Loucy (cell line): Measurements from ENCODE around the gene RRP1B.

ENCODE experiments used
- H2AFZ ChIP-seq: fragments of 200-600 bp; sonication (generic); 2 replicates; pipeline ENCODE4 v1.6.0; 2016; ENCODE audit warnings: antibody characterized with exemption, mild to moderate bottlenecking, low read length, moderate library complexity
- H3F3A ChIP-seq: fragments of 200-600 bp; 2 replicates; pipeline ENCODE4 v1.6.0; 2016; ENCODE audit warnings: antibody characterized with exemption, low read depth, mild to moderate bottlenecking
- H3K27me3 ChIP-seq: fragments of 200-600 bp; sonication (generic); 2 replicates; pipeline ENCODE4 v1.6.1; 2014; ENCODE audit warnings: low read length, mild to moderate bottlenecking; ENCODE audit not compliant: insufficient read depth, poor library complexity, severe bottlenecking
- H3K36me3 ChIP-seq: fragments of 200-600 bp; sonication (generic); 2 replicates; pipeline ENCODE4 v1.6.1; 2016; ENCODE audit warnings: low read length; ENCODE audit not compliant: insufficient read depth
- H3K4me1 ChIP-seq: fragments of 200-600 bp; sonication (generic); 2 replicates; pipeline ENCODE4 v1.5.1; 2014; ENCODE audit warnings: low read length, mild to moderate bottlenecking; ENCODE audit not compliant: insufficient read depth, poor library complexity, severe bottlenecking
- H3K4me2 ChIP-seq: fragments of 200-600 bp; sonication (generic); 2 replicates; pipeline ENCODE4 v1.6.0; 2014; ENCODE audit warnings: antibody characterized with exemption, low read length, low read depth, mild to moderate bottlenecking; ENCODE audit not compliant: poor library complexity, severe bottlenecking
- H3K4me3 ChIP-seq: fragments of 200-600 bp; sonication (generic); 2 replicates; pipeline ENCODE4 v1.5.1; 2014; ENCODE audit warnings: low read length, mild to moderate bottlenecking, mixed read lengths; ENCODE audit not compliant: poor library complexity, severe bottlenecking
- H3K79me2 ChIP-seq: fragments of 200-600 bp; sonication (generic); 2 replicates; pipeline ENCODE4 v1.6.1; 2014; ENCODE audit warnings: low read length; ENCODE audit not compliant: insufficient read depth
- H3K9ac ChIP-seq: fragments of 200-600 bp; sonication (generic); 2 replicates; pipeline ENCODE4 v1.6.0; 2014; ENCODE audit warnings: mild to moderate bottlenecking, low read depth, low read length, moderate library complexity; ENCODE audit not compliant: poor library complexity, severe bottlenecking
- H3K9me2 ChIP-seq: fragments of 200-600 bp; sonication (generic); replicated peaks from 2 replicates; pipeline ENCODE4 v1.6.1; 2016; ENCODE audit warnings: low read depth, low read length, mixed read lengths
- H3K9me3 ChIP-seq: fragments of 200-600 bp; sonication (generic); 2 replicates; pipeline ENCODE4 v1.6.1; 2014; ENCODE audit warnings: mild to moderate bottlenecking, antibody characterized with exemption, low read length, low read depth; ENCODE audit not compliant: insufficient read depth
- H4K20me1 ChIP-seq: fragments of 200-600 bp; sonication (generic); 2 replicates; pipeline ENCODE4 v1.6.0; 2014; ENCODE audit warnings: antibody characterized with exemption, low read length, mild to moderate bottlenecking; ENCODE audit not compliant: insufficient read depth, poor library complexity, severe bottlenecking
- CTCF ChIP-seq: fragments of 200-600 bp; sonication (generic); conservative IDR thresholded peaks from 2 replicates; pipeline ENCODE4 v1.5.1; 2014; ENCODE audit warnings: mild to moderate bottlenecking, antibody characterized with exemption, low read length
- EZH2phosphoT487 ChIP-seq: fragments of 200-600 bp; IDR thresholded peaks from 2 replicates; pipeline ENCODE4 v1.6.1; 2018; ENCODE audit warnings: antibody characterized with exemption, mild to moderate bottlenecking, moderate library complexity, borderline replicate concordance

The RRP1B gene

GRCh38 chr21:43667191-43667904, 8.0 kb downstream of the RRP1B start:
- no peaks in the 10 kb centered on the region for H3K27me3 ChIP-seq
- no peak overlapping the region for H2AFZ ChIP-seq
- H3K9me2 ChIP-seq = no peaks in the 10 kb centered on the region
- H3K4me2 ChIP-seq = peak overlapping the region; percentile 50
- H3K36me3 ChIP-seq = peaks cover 51% of the 10 kb centered on the region; the same call in 1 of the 2 replicates
- H3K79me2 ChIP-seq = peaks cover 74% of the 10 kb centered on the region
- no peak overlapping the region for H3K9ac ChIP-seq
- no peak overlapping the region for H3K4me3 ChIP-seq
- peaks cover 23% of the 10 kb centered on the region for H3K4me1 ChIP-seq
- TF ChIP-seq CTCF = no peak
- no peak for TF ChIP-seq EZH2phosphoT487
- peaks cover 50% of the 10 kb centered on the region for H4K20me1 ChIP-seq
- no peaks in the 10 kb centered on the region for H3F3A ChIP-seq
- H3K9me3 ChIP-seq = no peaks in the 10 kb centered on the region

GRCh38 chr21:43669828-43670605, 10.7 kb downstream of the RRP1B start:
- TF ChIP-seq EZH2phosphoT487 = no peak
- no peak for TF ChIP-seq CTCF
- Histone ChIP-seq H3K9me2 (no peaks in the 10 kb centered on the region), H3F3A (no peaks in the 10 kb centered on the region), H3K27me3 (no peaks in the 10 kb centered on the region), H3K4me3 (no peak overlapping the region), H3K79me2 (peaks cover 48% of the 10 kb centered on the region), H3K36me3 (peaks cover 62% of the 10 kb centered on the region; the same call in 1 of the 2 replicates), H3K9me3 (no peaks in the 10 kb centered on the region), H2AFZ (no peak overlapping the region), H4K20me1 (peaks cover 27% of the 10 kb centered on the region), H3K4me2 (no peak overlapping the region), H3K9ac (no peak overlapping the region), H3K4me1 (peaks cover 13% of the 10 kb centered on the region)

GRCh38 chr21:43675871-43676270, 16.5 kb downstream of the RRP1B start:
- Histone ChIP-seq H3K36me3 (peaks cover 81% of the 10 kb centered on the region; the same call in 1 of the 2 replicates), H3K27me3 (no peaks in the 10 kb centered on the region), H3K4me1 (no peaks in the 10 kb centered on the region), H3K9me3 (no peaks in the 10 kb centered on the region), H3K4me3 (no peak overlapping the region), H3K9me2 (no peaks in the 10 kb centered on the region), H2AFZ (no peak overlapping the region), H3K9ac (no peak overlapping the region), H4K20me1 (peaks cover 3% of the 10 kb centered on the region), H3F3A (no peaks in the 10 kb centered on the region), H3K79me2 (no peaks in the 10 kb centered on the region), H3K4me2 (no peak overlapping the region)
- TF ChIP-seq EZH2phosphoT487 = no peak
- TF ChIP-seq CTCF = no peak
